Left ventricle myocardium inferior (tissue), 1 donor: ENCODE measurements around the gene IMP4. TPM values are rescaled to one million over a fixed set of nuclear protein-coding genes. Genes with fewer than 3 reads are reported as not detected.

ENCODE experiments used
- DNase-seq: peaks from one replicate; pipeline ENCODE4 v3.0.0-alpha.2; 2020
- H3K27ac ChIP-seq: fragments of 200-600 bp; replicated peaks from 2 replicates; pipeline ENCODE4 v1.8.0; 2021
- H3K27me3 ChIP-seq: fragments of 200-600 bp; 2 replicates; pipeline ENCODE4 v1.8.0; 2021; ENCODE audit warnings: low read depth
- H3K36me3 ChIP-seq: fragments of 200-600 bp; 2 replicates; pipeline ENCODE4 v1.8.0; 2021
- H3K4me1 ChIP-seq: fragments of 200-600 bp; 2 replicates; pipeline ENCODE4 v1.8.0; 2021
- H3K4me3 ChIP-seq: fragments of 200-600 bp; 2 replicates; pipeline ENCODE4 v1.8.0; 2021; ENCODE audit warnings: mild to moderate bottlenecking, moderate library complexity
- H3K9me3 ChIP-seq: fragments of 200-600 bp; replicated peaks from 2 replicates; pipeline ENCODE4 v1.8.0; 2021
- intact Hi-C: fragments of 100-400 bp; cut with micrococcal nuclease; formaldehyde crosslinking; loops from one replicate; pipeline ENCODE4 v1.11.0; 2022
- total RNA-seq: library from RNA; stranded (reverse); fragmentation: NEBNext Ultra II Directional; extraction: Animal tissue kit (Norgen Biotek cat#: 25700); gene quantifications from one replicate; pipeline ENCODE4 v1.2.1, GENCODE V29; 2021
- TF ChIP-seq, protein P1 (sequence below): fragments of 200-600 bp; IDR thresholded peaks from 2 replicates; pipeline ENCODE4 v1.8.0; 2021; ENCODE audit warnings: antibody characterized with exemption, mild to moderate bottlenecking, borderline replicate concordance
- donor health status: DM: no; HTN: yes; CAD: no; lungs with severe emphysema.

Gene IMP4
- total RNA-seq, 1 donor from 2014 or later = 57.2 TPM

DNA sequence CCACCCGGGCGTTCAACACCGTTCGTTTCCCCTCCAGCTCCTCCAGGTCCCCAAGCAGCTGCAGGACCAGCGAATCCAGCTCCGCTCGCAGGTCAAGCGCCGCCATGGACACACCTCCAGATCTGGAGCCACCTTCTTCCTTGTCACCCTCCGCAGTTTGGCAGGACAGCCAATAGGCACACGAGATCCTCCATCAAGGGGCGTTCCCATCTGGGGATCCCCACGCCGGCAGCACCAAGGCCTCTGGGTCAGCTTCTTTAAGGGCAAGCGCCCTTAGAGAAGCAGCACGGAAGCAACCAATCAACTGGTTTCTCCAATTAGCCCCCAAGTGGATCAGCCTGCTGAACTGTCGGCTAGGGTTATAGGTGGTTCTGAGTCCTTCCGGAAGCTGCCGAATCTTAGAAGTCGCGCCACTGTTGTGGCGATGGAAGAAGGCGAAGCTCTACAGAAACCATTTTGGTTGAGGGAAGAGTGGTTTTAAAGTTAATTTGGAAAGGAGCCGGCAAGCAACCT lies 621 bp upstream of the IMP4 start:
- TF ChIP-seq, protein P1, sequence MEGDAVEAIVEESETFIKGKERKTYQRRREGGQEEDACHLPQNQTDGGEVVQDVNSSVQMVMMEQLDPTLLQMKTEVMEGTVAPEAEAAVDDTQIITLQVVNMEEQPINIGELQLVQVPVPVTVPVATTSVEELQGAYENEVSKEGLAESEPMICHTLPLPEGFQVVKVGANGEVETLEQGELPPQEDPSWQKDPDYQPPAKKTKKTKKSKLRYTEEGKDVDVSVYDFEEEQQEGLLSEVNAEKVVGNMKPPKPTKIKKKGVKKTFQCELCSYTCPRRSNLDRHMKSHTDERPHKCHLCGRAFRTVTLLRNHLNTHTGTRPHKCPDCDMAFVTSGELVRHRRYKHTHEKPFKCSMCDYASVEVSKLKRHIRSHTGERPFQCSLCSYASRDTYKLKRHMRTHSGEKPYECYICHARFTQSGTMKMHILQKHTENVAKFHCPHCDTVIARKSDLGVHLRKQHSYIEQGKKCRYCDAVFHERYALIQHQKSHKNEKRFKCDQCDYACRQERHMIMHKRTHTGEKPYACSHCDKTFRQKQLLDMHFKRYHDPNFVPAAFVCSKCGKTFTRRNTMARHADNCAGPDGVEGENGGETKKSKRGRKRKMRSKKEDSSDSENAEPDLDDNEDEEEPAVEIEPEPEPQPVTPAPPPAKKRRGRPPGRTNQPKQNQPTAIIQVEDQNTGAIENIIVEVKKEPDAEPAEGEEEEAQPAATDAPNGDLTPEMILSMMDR = no peak
- DNase-seq = peak; percentile 90
- Histone ChIP-seq H3K36me3 (peaks cover 53% of the 10 kb centered on the region), H3K27ac (peak overlapping the region; percentile 98), H3K4me3 (peak overlapping the region; percentile 85), H3K27me3 (no peaks in the 10 kb centered on the region), H3K4me1 (peaks cover 40% of the 10 kb centered on the region), H3K9me3 (no peaks in the 10 kb centered on the region)
- intact Hi-C loops = no loop called here

DNA sequence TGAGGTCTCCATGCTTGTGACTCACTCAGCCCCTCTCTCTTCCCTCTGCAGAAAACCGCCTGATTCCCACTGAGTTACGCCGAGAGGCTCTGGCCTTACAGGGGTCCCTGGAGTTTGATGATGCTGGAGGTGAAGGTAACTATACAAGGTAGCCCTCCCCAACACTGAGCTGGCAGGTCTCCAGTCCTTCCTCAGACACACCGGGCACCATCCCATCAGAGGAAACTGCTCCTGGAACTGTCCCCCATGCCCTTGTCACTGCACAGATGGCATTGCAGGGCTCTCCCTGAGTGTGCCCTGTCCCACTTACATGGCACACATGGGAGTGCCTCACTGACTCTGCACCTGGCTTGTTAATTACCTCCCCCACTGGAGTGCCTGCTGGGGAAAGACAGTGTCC lies 1.9 kb downstream of the IMP4 start:
- TF ChIP-seq, protein P1 = no peak
- Histone ChIP-seq H3K27me3 (no peaks in the 10 kb centered on the region), H3K4me1 (peaks cover 34% of the 10 kb centered on the region), H3K36me3 (peaks cover 59% of the 10 kb centered on the region), H3K27ac (no peak overlapping the region), H3K4me3 (no peak overlapping the region), H3K9me3 (no peaks in the 10 kb centered on the region)
- DNase-seq = no peak
- intact Hi-C loops = no loop called here

DNA sequence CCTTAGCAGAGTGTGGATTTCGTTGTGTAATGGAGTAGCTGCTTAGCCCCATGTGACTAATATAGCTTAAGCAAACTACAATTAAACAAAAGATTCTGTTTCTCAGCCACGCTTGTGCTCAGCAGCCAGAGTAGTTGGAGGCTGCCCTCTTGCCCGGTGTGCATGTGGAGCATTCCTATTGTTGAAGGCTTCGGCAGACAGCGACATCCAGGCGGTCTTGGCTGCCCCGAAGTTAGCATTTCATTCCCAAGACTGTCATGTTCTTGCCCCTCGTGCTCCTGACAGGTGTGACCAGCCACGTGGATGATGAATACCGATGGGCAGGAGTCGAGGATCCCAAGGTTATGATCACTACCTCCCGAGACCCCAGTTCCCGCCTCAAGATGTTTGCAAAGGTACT lies 2.4 kb downstream of the IMP4 start:
- Histone ChIP-seq H3K27ac (no peak overlapping the region), H3K4me3 (no peak overlapping the region), H3K27me3 (no peaks in the 10 kb centered on the region), H3K9me3 (no peaks in the 10 kb centered on the region), H3K36me3 (peaks cover 54% of the 10 kb centered on the region), H3K4me1 (peaks cover 34% of the 10 kb centered on the region)
- DNase-seq = no peak
- TF ChIP-seq, protein P1 = no peak
- intact Hi-C loops = no loop called here

DNA sequence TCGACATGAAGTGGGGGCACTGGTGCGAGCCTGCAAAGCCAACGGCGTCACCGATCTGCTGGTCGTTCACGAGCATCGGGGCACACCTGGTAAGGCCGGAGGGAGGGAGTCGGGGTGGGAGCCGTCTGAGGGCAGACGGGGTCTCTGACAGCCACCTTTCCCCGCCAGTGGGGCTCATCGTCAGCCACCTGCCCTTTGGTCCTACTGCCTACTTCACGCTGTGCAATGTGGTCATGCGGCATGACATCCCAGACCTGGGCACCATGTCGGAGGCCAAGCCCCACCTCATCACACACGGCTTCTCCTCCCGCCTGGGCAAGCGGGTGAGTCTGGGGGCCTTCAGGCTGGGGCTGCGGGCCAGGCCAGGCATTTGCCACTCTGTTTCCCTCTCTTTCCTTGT lies 2.9 kb downstream of the IMP4 start:
- Histone ChIP-seq H3K27ac (no peak overlapping the region), H3K9me3 (no peaks in the 10 kb centered on the region), H3K4me3 (no peak overlapping the region), H3K27me3 (no peaks in the 10 kb centered on the region), H3K36me3 (peaks cover 50% of the 10 kb centered on the region), H3K4me1 (peaks cover 33% of the 10 kb centered on the region)
- DNase-seq = no peak
- intact Hi-C loops = no loop called here
- TF ChIP-seq, protein P1 = no peak

DNA sequence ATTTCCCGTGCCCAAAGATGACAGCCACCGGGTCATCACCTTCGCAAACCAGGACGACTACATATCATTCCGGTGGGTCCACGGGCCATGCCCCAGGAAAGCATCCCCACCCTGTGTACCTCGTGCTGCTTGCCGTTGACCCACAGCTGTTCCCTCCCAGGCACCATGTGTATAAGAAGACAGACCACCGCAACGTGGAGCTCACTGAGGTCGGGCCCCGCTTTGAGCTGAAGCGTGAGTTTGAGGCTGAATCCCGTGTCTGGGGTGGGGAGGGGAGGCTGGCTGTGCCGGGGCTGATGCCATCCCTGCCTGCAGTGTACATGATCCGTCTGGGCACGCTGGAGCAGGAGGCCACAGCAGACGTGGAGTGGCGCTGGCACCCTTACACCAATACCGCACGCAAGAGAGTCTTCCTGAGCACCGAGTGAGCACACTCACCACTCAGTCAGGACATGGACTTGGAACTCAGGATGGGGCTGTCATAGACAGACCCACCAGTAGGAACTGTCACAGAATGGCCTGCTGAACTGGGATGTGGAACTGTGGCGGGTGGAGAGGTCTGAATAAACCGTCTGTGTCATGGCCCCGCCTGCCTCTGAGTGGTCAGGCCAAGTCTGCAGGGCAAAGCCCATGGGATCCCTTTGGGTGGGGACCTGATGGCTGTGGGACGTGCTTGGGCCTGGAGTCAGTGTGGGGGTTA lies 3.5 kb downstream of the IMP4 start:
- H3K27ac ChIP-seq = no peak overlapping the region
- H3K9me3 ChIP-seq = no peaks in the 10 kb centered on the region
- peaks cover 49% of the 10 kb centered on the region for H3K36me3 ChIP-seq
- no peaks in the 10 kb centered on the region for H3K27me3 ChIP-seq
- H3K4me3 ChIP-seq = no peak overlapping the region
- intact Hi-C loops = no loop called here
- peaks cover 28% of the 10 kb centered on the region for H3K4me1 ChIP-seq
- TF ChIP-seq, protein P1 = no peak
- DNase-seq = no peak
